Panc1 (cell line): ENCODE results near the gene FAM177B. TPM values are rescaled to one million over a fixed set of nuclear protein-coding genes. Genes with fewer than 3 reads are reported as not detected.

Experiments used
- ATAC-seq: fragments of 200-7000 bp; cut with Tn5 transposase; 2 replicates; pipeline ENCODE4 v1.9.1; 2020; ENCODE audit warnings: mild to moderate bottlenecking, moderate library complexity
- BruUV-seq: library from RNA; stranded (reverse); fragments of 400-500 nt; replicated peaks from 2 replicates; lab custom pipeline; 2021; lab: Mats Ljungman, UMichigan
- CTCF ChIA-PET: fragments of 300-600 bp; sonication (Branson Sonifier 250); formaldehyde crosslinking; loops from one replicate; lab custom pipeline; 2022; ENCODE audit warnings: antibody characterized with exemption; lab: Charles Lee
- POLR2A ChIA-PET: fragments of 300-600 bp; sonication (Branson Sonifier 250); formaldehyde crosslinking; loops from one replicate; lab custom pipeline; 2022; ENCODE audit warnings: antibody characterized with exemption; lab: Charles Lee
- DNase-seq: peaks from one replicate; pipeline ENCODE4 v3.0.0-alpha.2; 2010; ENCODE audit warnings: low read depth, low spot score
- H3K27ac ChIP-seq: 2 replicates; pipeline ENCODE4 v1.5.1; 2011; ENCODE audit warnings: mild to moderate bottlenecking, low read length, inconsistent platforms
- H3K27me3 ChIP-seq: fragments of 200-500 bp; sonication (Bioruptor generic); 2 replicates; pipeline ENCODE4 v1.6.0; 2014; ENCODE audit warnings: low read length, inconsistent platforms; ENCODE audit not compliant: control insufficient read depth, insufficient read depth
- H3K36me3 ChIP-seq: fragments of 200-500 bp; sonication (Bioruptor generic); 2 replicates; pipeline ENCODE4 v1.5.1; 2014; ENCODE audit warnings: inconsistent platforms, mild to moderate bottlenecking, low read length, moderate library complexity; ENCODE audit not compliant: control insufficient read depth, insufficient read depth
- H3K4me1 ChIP-seq: 2 replicates; pipeline ENCODE4 v1.5.1; 2011; ENCODE audit warnings: inconsistent platforms, mild to moderate bottlenecking, low read length, moderate library complexity; ENCODE audit not compliant: control insufficient read depth, insufficient read depth
- H3K4me3 ChIP-seq, 2 experiments: 2 replicates each; pipeline ENCODE4 v1.5.1; 2011 to 2012; ENCODE audit warnings: low read depth in 2 of 2, low read length in 2 of 2, mild to moderate bottlenecking in 2 of 2, inconsistent platforms in 1 of 2, moderate library complexity in 1 of 2
- H3K9me3 ChIP-seq: fragments of 200-500 bp; sonication (Bioruptor generic); 2 replicates; pipeline ENCODE4 v1.5.1; 2014; ENCODE audit warnings: low read depth, mild to moderate bottlenecking, inconsistent platforms, low read length, moderate library complexity; ENCODE audit not compliant: control insufficient read depth, insufficient read depth
- CTCF ChIP-seq: fragments of 450-650 bp; IDR thresholded peaks from 2 replicates; pipeline ENCODE4 v1.5.1; 2017; ENCODE audit warnings: mild to moderate bottlenecking
- POLR2AphosphoS5 ChIP-seq: IDR thresholded peaks from 2 replicates; pipeline ENCODE4 v1.6.1; 2012; ENCODE audit warnings: mild to moderate bottlenecking, low read depth, low read length, moderate library complexity
- REST ChIP-seq, 2 experiments: IDR thresholded peaks; 2 replicates each; pipeline ENCODE4 v1.6.1; 2011 to 2012; ENCODE audit warnings: low read depth in 2 of 2, control low read depth in 1 of 2, low read length in 1 of 2, mild to moderate bottlenecking in 1 of 2, moderate library complexity in 1 of 2; ENCODE audit not compliant: insufficient read depth in 1 of 2
- SIN3A ChIP-seq: IDR thresholded peaks from 2 replicates; pipeline ENCODE4 v1.6.1; 2012; ENCODE audit warnings: low read depth, mild to moderate bottlenecking, low read length, moderate library complexity, borderline replicate concordance; ENCODE audit not compliant: insufficient read depth
- TCF7L2 ChIP-seq: IDR thresholded peaks from 2 replicates; pipeline ENCODE4 v1.6.1; 2011; ENCODE audit warnings: mild to moderate bottlenecking, low read depth, low read length, inconsistent platforms
- in situ Hi-C: cut with HindIII; loops from 2 replicates; pipeline ENCODE4 v1.10.0; 2016; ENCODE audit warnings: low sequenced_read_pairs, low pct_unique_long_range_greater_than_20kb
- intact Hi-C: fragments of 100-400 bp; cut with micrococcal nuclease; formaldehyde crosslinking; loops from one replicate; pipeline ENCODE4 v1.10.0; 2022; ENCODE audit not compliant: unreplicated experiment
- total RNA-seq: library from RNA; stranded (reverse); gene quantifications from one replicate; pipeline ENCODE4 v1.2.1, GENCODE V29; 2021; ENCODE audit not compliant: unreplicated experiment

Gene FAM177B
- total RNA-seq, 1 experiment from 2014 or later: not detected

- Histone ChIP-seq H3K4me1 (no peaks in the 10 kb centered on the region), H3K9me3 (no peaks in the 10 kb centered on the region), H3K27ac (no peak overlapping the region), H3K36me3 (peaks cover 23% of the 10 kb centered on the region), H3K27me3 (no peaks in the 10 kb centered on the region), H3K4me3 (no peak overlapping the region)
- intact Hi-C loops: no loop called here
- CTCF ChIA-PET: no interaction called here
- POLR2A ChIA-PET: no interaction called here
- no peak for TF ChIP-seq SIN3A
- TF ChIP-seq CTCF: no peak
- no peak for TF ChIP-seq POLR2AphosphoS5
- TF ChIP-seq REST (IDR thresholded peaks at IDR 0.05; ENCODE audit: insufficient read depth in 1 of 2, low read depth in 2 of 2, low read length in 1 of 2): no peak
- TF ChIP-seq TCF7L2: no peak
- in situ Hi-C loops: no loop called here
- ATAC-seq (no peak), DNase-seq (no peak)
- BruUV-seq: no TSS peak
These were observed 39.2 kb upstream of the FAM177B start for GRCh38 chr1:222697826-222698225.

DNA sequence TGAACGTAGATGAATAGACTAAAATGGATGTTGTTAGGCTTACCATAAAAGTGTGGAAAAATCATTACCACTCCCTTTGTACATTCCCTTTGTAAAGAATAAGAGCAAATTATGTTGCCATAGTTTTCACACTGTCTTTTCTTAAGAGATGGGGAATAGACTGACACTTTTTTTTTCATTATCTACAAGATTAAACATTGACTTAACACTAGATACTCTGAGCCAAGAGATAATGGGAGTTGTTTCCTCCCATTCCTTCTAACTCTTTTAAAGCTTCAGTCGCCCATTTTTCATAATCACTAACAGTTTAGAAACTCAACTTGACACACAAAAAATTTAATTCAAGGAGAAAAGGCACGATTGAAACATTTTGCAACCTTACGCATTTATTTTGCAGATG is 34.8 kb upstream of the FAM177B start:
- ChIA-PET CTCF (no interaction called here), POLR2A (interaction anchor here (1.0 kb wide), 1 partner anchor 68 kb away, joined by 3 read pairs; no protein-coding TSS in a partner anchor)
- TF ChIP-seq SIN3A (no peak), TCF7L2 (no peak), POLR2AphosphoS5 (no peak), CTCF (no peak), REST (IDR thresholded peaks at IDR 0.05; ENCODE audit: insufficient read depth in 1 of 2, low read depth in 2 of 2, low read length in 1 of 2) (no peak)
- H3K27me3 ChIP-seq: no peaks in the 10 kb centered on the region
- DNase-seq (no peak), ATAC-seq (no peak)
- H3K4me1 ChIP-seq: no peaks in the 10 kb centered on the region
- peaks cover 14% of the 10 kb centered on the region for H3K36me3 ChIP-seq
- H3K9me3 ChIP-seq: peaks cover 10% of the 10 kb centered on the region; the same call in 1 of the 2 replicates
- no peak overlapping the region for H3K4me3 ChIP-seq
- H3K27ac ChIP-seq: no peak overlapping the region
- intact Hi-C loops (no loop called here), in situ Hi-C loops (no loop called here)
- BruUV-seq: TSS peak; percentile 21
